Eye (tissue), 1 donor: ENCODE measurements around the gene STYX.

Experiments
- DNase-seq: peaks from one replicate; pipeline ENCODE4 v3.0.0-alpha.2; 2015

STYX gene

GRCh38 chr14:52791223-52792096 lies 61.5 kb downstream of the STYX start, which contains the start of gene GNPNAT1:
GNPNAT1 (minus strand) TSS chr14:52791607; CDS start chr14:52784650, 6,957 bp downstream.
- DNase-seq: peak; percentile 92

GRCh38 chr14:52792097-52792415 lies 62.1 kb downstream of the STYX start:
- DNase-seq: no peak

- no peak for DNase-seq
Observed at GRCh38 chr14:52793061-52793460, 63.1 kb downstream of the STYX start.

GRCh38 chr14:52797653-52798052 lies 67.7 kb downstream of the STYX start:
- no peak for DNase-seq

- DNase-seq: no peak
Observed at GRCh38 chr14:52798826-52799225, 68.9 kb downstream of the STYX start.

GRCh38 chr14:52801014-52801712 lies 71.2 kb downstream of the STYX start:
- peak; percentile 43 for DNase-seq

- no peak for DNase-seq
Observed at GRCh38 chr14:52802597-52802996, 72.6 kb downstream of the STYX start.

- no peak for DNase-seq
Observed at GRCh38 chr14:52806115-52806514, 76.1 kb downstream of the STYX start.

GRCh38 chr14:52808101-52808500 lies 78.1 kb downstream of the STYX start:
- DNase-seq: no peak

GRCh38 chr14:52821805-52822250 lies 91.9 kb downstream of the STYX start:
- DNase-seq: no peak

GRCh38 chr14:52824462-52824861 lies 94.5 kb downstream of the STYX start:
- DNase-seq: no peak
